IMR-90 (cell line): ENCODE results near the gene CACNA1I. TPM values are rescaled to one million over a fixed set of nuclear protein-coding genes. Genes with fewer than 3 reads are reported as not detected.

ENCODE experiments used
- ATAC-seq: fragments of 200-7000 bp; cut with Tn5 transposase; 2 replicates; pipeline ENCODE4 v1.9.1; 2020; ENCODE audit warnings: low read depth, mild to moderate bottlenecking, moderate library complexity
- BruUV-seq: library from RNA; stranded (reverse); fragments of 400-500 nt; replicated peaks from 2 replicates; lab custom pipeline; 2021; lab: Mats Ljungman, UMichigan
- CTCF ChIA-PET: fragments of 300-600 bp; formaldehyde crosslinking; extraction: SDS; loops from one replicate; lab custom pipeline; 2021; ENCODE audit warnings: antibody characterized with exemption; lab: Yijun Ruan, JAX
- POLR2A ChIA-PET: fragments of 300-600 bp; sonication (Branson Sonifier 250); formaldehyde crosslinking; loops from one replicate; lab custom pipeline; 2022; ENCODE audit warnings: antibody characterized with exemption; ENCODE audit not compliant: unreplicated experiment; lab: Charles Lee
- DNase-seq: peaks from one replicate; pipeline ENCODE4 v3.0.0; 2013
- H2AFZ ChIP-seq: replicated peaks from 2 replicates; pipeline ENCODE3; 2013; ENCODE audit warnings: low read length, mild to moderate bottlenecking; ENCODE audit not compliant: poor library complexity
- H2AK5ac ChIP-seq: 2 replicates; pipeline ENCODE4 v1.6.1; 2013; ENCODE audit warnings: low read depth, low read length, inconsistent platforms
- H2AK9ac ChIP-seq: replicated peaks from 2 replicates; pipeline ENCODE3; 2013; ENCODE audit warnings: mild to moderate bottlenecking, low read depth, low read length, moderate library complexity; ENCODE audit not compliant: poor library complexity
- H2BK120ac ChIP-seq: 2 replicates; pipeline ENCODE4 v1.6.1; 2013; ENCODE audit warnings: low read depth, low read length, inconsistent platforms
- H2BK15ac ChIP-seq: 3 replicates; pipeline ENCODE4 v1.6.1; 2013; ENCODE audit warnings: low read depth, low read length, inconsistent platforms
- H2BK20ac ChIP-seq: 2 replicates; pipeline ENCODE4 v1.6.1; 2013; ENCODE audit warnings: low read depth, mild to moderate bottlenecking, inconsistent platforms, low read length, moderate library complexity
- H2BK5ac ChIP-seq: 2 replicates; pipeline ENCODE4 v1.6.1; 2013; ENCODE audit warnings: mild to moderate bottlenecking, low read depth, low read length, inconsistent platforms; ENCODE audit not compliant: poor library complexity, severe bottlenecking
- H3K14ac ChIP-seq: replicated peaks from 2 replicates; pipeline ENCODE4 v1.6.1; 2013; ENCODE audit warnings: low read depth, low read length, inconsistent platforms
- H3K18ac ChIP-seq: 2 replicates; pipeline ENCODE4 v1.6.1; 2013; ENCODE audit warnings: low read depth, low read length, control low read depth
- H3K23ac ChIP-seq: 2 replicates; pipeline ENCODE4 v1.6.1; 2013; ENCODE audit warnings: low read depth, low read length, inconsistent platforms
- H3K27ac ChIP-seq: 2 replicates; pipeline ENCODE4 v1.5.1; 2013; ENCODE audit warnings: mild to moderate bottlenecking, control low read depth, low read length; ENCODE audit not compliant: insufficient read depth
- H3K27me3 ChIP-seq: 2 replicates; pipeline ENCODE4 v1.6.1; 2013; ENCODE audit warnings: low read length; ENCODE audit not compliant: control insufficient read depth, insufficient read depth
- H3K36me3 ChIP-seq: 2 replicates; pipeline ENCODE4 v1.6.1; 2013; ENCODE audit warnings: low read length, mixed read lengths; ENCODE audit not compliant: control insufficient read depth, insufficient read depth
- H3K4ac ChIP-seq: 2 replicates; pipeline ENCODE4 v1.6.1; 2013; ENCODE audit warnings: low read depth, low read length, inconsistent platforms
- H3K4me1 ChIP-seq: 2 replicates; pipeline ENCODE4 v1.6.1; 2013; ENCODE audit warnings: low read length, mixed read lengths; ENCODE audit not compliant: control insufficient read depth, insufficient read depth
- H3K4me2 ChIP-seq: 2 replicates; pipeline ENCODE4 v1.6.1; 2013; ENCODE audit warnings: low read depth, mild to moderate bottlenecking, control low read depth, low read length, moderate library complexity
- H3K4me3 ChIP-seq: 2 replicates; pipeline ENCODE4 v1.5.1; 2013; ENCODE audit warnings: low read depth, mild to moderate bottlenecking, control low read depth, low read length, moderate library complexity; ENCODE audit not compliant: insufficient read depth
- H3K56ac ChIP-seq: 2 replicates; pipeline ENCODE4 v1.6.1; 2013; ENCODE audit warnings: low read length, inconsistent platforms; ENCODE audit not compliant: insufficient read depth; ENCODE audit errors: extremely low read depth
- H3K79me1 ChIP-seq, 2 experiments: 2 replicates each; pipeline ENCODE4 v1.6.1; 2013; ENCODE audit warnings: low read length in 2 of 2, inconsistent platforms in 1 of 2, low read depth in 1 of 2
- H3K9ac ChIP-seq: 2 replicates; pipeline ENCODE4 v1.6.1; 2013; ENCODE audit warnings: low read depth, low read length, control low read depth
- H3K9me1 ChIP-seq: 2 replicates; pipeline ENCODE4 v1.6.1; 2013; ENCODE audit warnings: low read length, inconsistent platforms; ENCODE audit not compliant: insufficient read depth
- H3K9me3 ChIP-seq: 2 replicates; pipeline ENCODE4 v1.6.1; 2013; ENCODE audit warnings: low read length; ENCODE audit not compliant: control insufficient read depth, insufficient read depth
- H4K20me1 ChIP-seq: 2 replicates; pipeline ENCODE4 v1.6.1; 2013; ENCODE audit warnings: low read length, inconsistent platforms; ENCODE audit not compliant: insufficient read depth
- H4K5ac ChIP-seq: 2 replicates; pipeline ENCODE4 v1.6.1; 2013; ENCODE audit warnings: mild to moderate bottlenecking, low read depth, low read length, control low read depth
- H4K8ac ChIP-seq, 2 experiments: 2 replicates each; pipeline ENCODE4 v1.6.1; 2013; ENCODE audit warnings: low read depth in 2 of 2, low read length in 2 of 2, control low read depth in 1 of 2, inconsistent platforms in 1 of 2
- H4K91ac ChIP-seq: 2 replicates; pipeline ENCODE4 v1.6.1; 2013; ENCODE audit warnings: low read depth, low read length, inconsistent platforms; ENCODE audit not compliant: insufficient read depth
- BHLHE40 ChIP-seq: fragments of 150-350 bp; IDR thresholded peaks from 2 replicates; pipeline ENCODE4 v1.6.1; 2016; ENCODE audit warnings: mild to moderate bottlenecking, low read depth, low read length
- CEBPB ChIP-seq: IDR thresholded peaks from 2 replicates; pipeline ENCODE4 v1.6.1; 2012; ENCODE audit warnings: low read depth, low read length, improper control_type of control experiment
- CHD1 ChIP-seq: IDR thresholded peaks from 2 replicates; pipeline ENCODE4 v1.6.1; 2012; ENCODE audit warnings: low read depth, low read length, improper control_type of control experiment
- FOS ChIP-seq: fragments of 150-350 bp; IDR thresholded peaks from 2 replicates; pipeline ENCODE4 v1.6.1; 2016; ENCODE audit warnings: low read depth, low read length
- MAFK ChIP-seq: IDR thresholded peaks from 2 replicates; pipeline ENCODE4 v1.6.1; 2012; ENCODE audit warnings: low read depth, low read length, improper control_type of control experiment
- MAZ ChIP-seq: IDR thresholded peaks from 2 replicates; pipeline ENCODE4 v1.6.1; 2012; ENCODE audit warnings: low read depth, mild to moderate bottlenecking, low read length, improper control_type of control experiment, moderate library complexity, borderline replicate concordance
- MXI1 ChIP-seq: IDR thresholded peaks from 2 replicates; pipeline ENCODE4 v1.6.1; 2012; ENCODE audit warnings: low read depth, mild to moderate bottlenecking, low read length, moderate library complexity, borderline replicate concordance
- NFE2L2 ChIP-seq: fragments of 150-350 bp; IDR thresholded peaks from 2 replicates; pipeline ENCODE4 v1.6.1; 2016; ENCODE audit warnings: low read depth, mild to moderate bottlenecking, low read length
- POLR2A ChIP-seq: IDR thresholded peaks from 2 replicates; pipeline ENCODE4 v1.6.1; 2012; ENCODE audit warnings: mild to moderate bottlenecking, low read depth, low read length
- RAD21 ChIP-seq: IDR thresholded peaks from 2 replicates; pipeline ENCODE4 v1.6.1; 2012; ENCODE audit warnings: low read length, improper control_type of control experiment
- RCOR1 ChIP-seq: IDR thresholded peaks from 2 replicates; pipeline ENCODE4 v1.6.1; 2012; ENCODE audit warnings: mild to moderate bottlenecking, low read length, improper control_type of control experiment; ENCODE audit not compliant: insufficient replicate concordance
- RFX5 ChIP-seq: IDR thresholded peaks from 2 replicates; pipeline ENCODE4 v1.8.0; 2012; ENCODE audit warnings: low read depth, mild to moderate bottlenecking, low read length, moderate library complexity
- SMC3 ChIP-seq: fragments of 150-350 bp; IDR thresholded peaks from 2 replicates; pipeline ENCODE4 v1.6.1; 2016; ENCODE audit warnings: low read depth, mild to moderate bottlenecking, antibody characterized with exemption, low read length, moderate library complexity
- USF2 ChIP-seq: fragments of 150-350 bp; IDR thresholded peaks from 2 replicates; pipeline ENCODE4 v1.6.1; 2017; ENCODE audit warnings: mild to moderate bottlenecking, antibody characterized with exemption, low read length, low read depth
- WGBS, 2 experiments: methylation state at CpG; one replicate each; pipeline versions ENCODE4 v1.1.5 to v1.1.7; 2013; ENCODE audit warnings: missing lambda C conversion rate in 2 of 2; ENCODE audit not compliant: insufficient read length in 1 of 2; ENCODE audit errors: extremely low coverage in 2 of 2; 5-methylcytosine and 5-hydroxymethylcytosine counted together
- dilution Hi-C: fragments of 300-500 bp; cut with HindIII; formaldehyde crosslinking; loops from one replicate; pipeline ENCODE4 v1.14.3; 2018; ENCODE audit warnings: low sequenced_read_pairs; ENCODE audit not compliant: unreplicated experiment
- in situ Hi-C: fragments of 300-500 bp; cut with MboI; formaldehyde crosslinking; loops from 3 replicates; pipeline ENCODE4 v1.14.3; 2019; ENCODE audit warnings: low sequenced_read_pairs, inconsistent platforms, mixed read lengths
- intact Hi-C: fragments of 100-400 bp; cut with micrococcal nuclease; formaldehyde crosslinking; loops from 2 replicates; pipeline ENCODE4 v1.10.0; 2022
- polyA plus RNA-seq, 3 experiments: library from polyadenylated mRNA; depleted of rRNA; stranded (reverse); fragments of >200 nt; gene quantifications; 2 replicates each; pipeline ENCODE4 v1.2.3, GENCODE V29; 2012; ENCODE audit warnings: low replicate concordance in 1 of 3
- total RNA-seq: library from RNA; depleted of rRNA; stranded (reverse); fragments of >200 nt; gene quantifications from 2 replicates; pipeline ENCODE4 v1.2.3, GENCODE V29; 2012
- TF ChIP-seq, protein P1 (sequence below): conservative IDR thresholded peaks from 2 replicates; pipeline ENCODE4 v1.5.1; 2012; ENCODE audit warnings: mild to moderate bottlenecking, low read depth, low read length, improper control_type of control experiment
- TF ChIP-seq, protein P2 (sequence below): fragments of 150-350 bp; IDR thresholded peaks from 2 replicates; pipeline ENCODE4 v1.6.1; 2016; ENCODE audit warnings: low read depth, mild to moderate bottlenecking, low read length, moderate library complexity, borderline replicate concordance

The CACNA1I gene
- total and polyA plus RNA-seq, 2 of the 4 experiments (the other 2 are of a cell fraction): under 0.01 to 0.02 TPM

GRCh38 chr22:39645532-39645931 lies 75.0 kb downstream of the CACNA1I start:
- dilution Hi-C loops: no loop called here
- Histone ChIP-seq H3K36me3 (no peaks in the 10 kb centered on the region), H3K9ac (no peak overlapping the region), H2BK20ac (no peak overlapping the region), H3K4me3 (no peak overlapping the region), H4K91ac (no peak overlapping the region), H2AK9ac (no peak overlapping the region), H3K9me3 (no peaks in the 10 kb centered on the region), H3K14ac (no peak overlapping the region), H4K20me1 (no peaks in the 10 kb centered on the region), H4K5ac (no peak overlapping the region), H2BK5ac (no peak overlapping the region), H3K79me1 (no peaks in the 10 kb centered on the region), H3K4me1 (peaks cover 1% of the 10 kb centered on the region; the same call in 1 of the 2 replicates), H3K27me3 (peaks cover 33% of the 10 kb centered on the region), H3K4me2 (no peak overlapping the region), H2AFZ (no peak overlapping the region), H3K4ac (no peak overlapping the region), H2BK15ac (no peak overlapping the region), H2BK120ac (no peak overlapping the region), H3K27ac (no peak overlapping the region), H2AK5ac (no peak overlapping the region), H4K8ac (no peak overlapping the region), H3K23ac (no peak overlapping the region), H3K9me1 (no peaks in the 10 kb centered on the region), H3K56ac (no peak overlapping the region), H3K18ac (no peak overlapping the region)
- WGBS, 2 experiments: 42% methylated on average over 2 of the region's 6 CpGs; no CpG with 5 or more reads in 1 of the 2 experiments
- CTCF ChIA-PET: interaction anchor here (0.6 kb wide), 1 partner anchor 379 kb away, joined by 4 read pairs; no protein-coding TSS in a partner anchor
- in situ Hi-C loops: no loop called here
- intact Hi-C loops: no loop called here
- BruUV-seq: no TSS peak
- POLR2A ChIA-PET: no interaction called here
- TF ChIP-seq MXI1 (no peak), NFE2L2 (no peak), FOS (no peak), RFX5 (no peak), MAZ (no peak), USF2 (no peak), BHLHE40 (no peak), CHD1 (no peak), SMC3 (no peak), RCOR1 (no peak), MAFK (no peak), POLR2A (no peak), RAD21 (no peak), CEBPB (no peak)
- TF ChIP-seq, protein P1, sequence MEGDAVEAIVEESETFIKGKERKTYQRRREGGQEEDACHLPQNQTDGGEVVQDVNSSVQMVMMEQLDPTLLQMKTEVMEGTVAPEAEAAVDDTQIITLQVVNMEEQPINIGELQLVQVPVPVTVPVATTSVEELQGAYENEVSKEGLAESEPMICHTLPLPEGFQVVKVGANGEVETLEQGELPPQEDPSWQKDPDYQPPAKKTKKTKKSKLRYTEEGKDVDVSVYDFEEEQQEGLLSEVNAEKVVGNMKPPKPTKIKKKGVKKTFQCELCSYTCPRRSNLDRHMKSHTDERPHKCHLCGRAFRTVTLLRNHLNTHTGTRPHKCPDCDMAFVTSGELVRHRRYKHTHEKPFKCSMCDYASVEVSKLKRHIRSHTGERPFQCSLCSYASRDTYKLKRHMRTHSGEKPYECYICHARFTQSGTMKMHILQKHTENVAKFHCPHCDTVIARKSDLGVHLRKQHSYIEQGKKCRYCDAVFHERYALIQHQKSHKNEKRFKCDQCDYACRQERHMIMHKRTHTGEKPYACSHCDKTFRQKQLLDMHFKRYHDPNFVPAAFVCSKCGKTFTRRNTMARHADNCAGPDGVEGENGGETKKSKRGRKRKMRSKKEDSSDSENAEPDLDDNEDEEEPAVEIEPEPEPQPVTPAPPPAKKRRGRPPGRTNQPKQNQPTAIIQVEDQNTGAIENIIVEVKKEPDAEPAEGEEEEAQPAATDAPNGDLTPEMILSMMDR: no peak
- TF ChIP-seq, protein P2, sequence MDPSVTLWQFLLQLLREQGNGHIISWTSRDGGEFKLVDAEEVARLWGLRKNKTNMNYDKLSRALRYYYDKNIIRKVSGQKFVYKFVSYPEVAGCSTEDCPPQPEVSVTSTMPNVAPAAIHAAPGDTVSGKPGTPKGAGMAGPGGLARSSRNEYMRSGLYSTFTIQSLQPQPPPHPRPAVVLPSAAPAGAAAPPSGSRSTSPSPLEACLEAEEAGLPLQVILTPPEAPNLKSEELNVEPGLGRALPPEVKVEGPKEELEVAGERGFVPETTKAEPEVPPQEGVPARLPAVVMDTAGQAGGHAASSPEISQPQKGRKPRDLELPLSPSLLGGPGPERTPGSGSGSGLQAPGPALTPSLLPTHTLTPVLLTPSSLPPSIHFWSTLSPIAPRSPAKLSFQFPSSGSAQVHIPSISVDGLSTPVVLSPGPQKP: no peak
- no peak for ATAC-seq
- DNase-seq: no peak
